HEK293 (cell line): ENCODE data around the gene RHOT2.

Experiments
- CTCF ChIA-PET: fragments of 350-600 bp; formaldehyde crosslinking; extraction: SDS; loops from one replicate; lab custom pipeline; 2021; ENCODE audit warnings: antibody characterized with exemption; lab: Yijun Ruan, JAX
- POLR2A ChIA-PET: fragments of 300-600 bp; formaldehyde crosslinking; extraction: SDS; loops from one replicate; lab custom pipeline; 2020; ENCODE audit warnings: antibody characterized with exemption, inconsistent platforms; lab: Yijun Ruan, JAX
- H3K27ac ChIP-seq: fragments of 200-500 bp; sonication (Bioruptor generic); 2 replicates; pipeline ENCODE4 v1.5.1; 2014; ENCODE audit warnings: low read depth, low read length, control low read depth, inconsistent platforms; ENCODE audit errors: extremely low read depth
- H3K36me3 ChIP-seq, 2 experiments: fragments of 200-500 bp in 1 of 2; sonication (Bioruptor generic) in 1 of 2; 1 replicate in 1 of 2; 2 replicates in 1 of 2; pipeline ENCODE4 v1.5.1; 2014 to 2017; ENCODE audit warnings: inconsistent platforms in 2 of 2, low read length in 2 of 2; ENCODE audit not compliant: control insufficient read depth in 2 of 2, insufficient read depth in 1 of 2
- H3K4me1 ChIP-seq: fragments of 200-500 bp; sonication (Bioruptor generic); 2 replicates; pipeline ENCODE4 v1.5.1; 2014; ENCODE audit warnings: mild to moderate bottlenecking, low read length, inconsistent platforms; ENCODE audit not compliant: control insufficient read depth, insufficient read depth
- H3K4me3 ChIP-seq: 2 replicates; pipeline ENCODE4 v1.5.1; 2011; ENCODE audit warnings: low read depth, mild to moderate bottlenecking, control low read depth, low read length, moderate library complexity
- H3K9me3 ChIP-seq: fragments of 200-500 bp; sonication (Bioruptor generic); 2 replicates; pipeline ENCODE4 v1.5.1; 2014; ENCODE audit warnings: low read depth, low read length, inconsistent platforms; ENCODE audit not compliant: control insufficient read depth, insufficient read depth
- HIC1 ChIP-seq: fragments of 450-650 bp; formaldehyde crosslinking; IDR thresholded peaks from 2 replicates; pipeline ENCODE4 v1.5.1; 2016; ENCODE audit warnings: missing biosample characterization, missing genetic modification characterization
- KLF1 ChIP-seq: fragments of 450-650 bp; formaldehyde crosslinking; IDR thresholded peaks from 2 replicates; pipeline ENCODE4 v1.5.1; 2016; ENCODE audit warnings: missing biosample characterization, missing genetic modification characterization
- KLF17 ChIP-seq: fragments of 450-650 bp; formaldehyde crosslinking; IDR thresholded peaks from 2 replicates; pipeline ENCODE4 v1.5.1; 2016; ENCODE audit warnings: missing biosample characterization, missing genetic modification characterization
- OSR2 ChIP-seq: fragments of 450-650 bp; formaldehyde crosslinking; IDR thresholded peaks from 2 replicates; pipeline ENCODE4 v1.5.1; 2016; ENCODE audit warnings: missing biosample characterization, missing genetic modification characterization
- PATZ1 ChIP-seq: fragments of 450-650 bp; formaldehyde crosslinking; IDR thresholded peaks from 2 replicates; pipeline ENCODE4 v1.5.1; 2016; ENCODE audit warnings: missing biosample characterization, missing genetic modification characterization
- SALL2 ChIP-seq: fragments of 450-650 bp; formaldehyde crosslinking; IDR thresholded peaks from 2 replicates; pipeline ENCODE4 v1.5.0; 2017; ENCODE audit warnings: missing biosample characterization, mild to moderate bottlenecking, missing genetic modification characterization, borderline replicate concordance
- ZBTB20 ChIP-seq: fragments of 450-650 bp; formaldehyde crosslinking; IDR thresholded peaks from 2 replicates; pipeline ENCODE4 v1.5.1; 2016; ENCODE audit warnings: missing biosample characterization, missing genetic modification characterization
- ZIC2 ChIP-seq: fragments of 450-650 bp; formaldehyde crosslinking; IDR thresholded peaks from 2 replicates; pipeline ENCODE4 v1.5.1; 2016; ENCODE audit warnings: missing biosample characterization, missing genetic modification characterization
- ZNF274 ChIP-seq, 2 experiments: fragments of 200-500 bp in 1 of 2; fragments of 450-650 bp in 1 of 2; sonication (Bioruptor generic) in 1 of 2; formaldehyde crosslinking in 1 of 2; IDR thresholded peaks; 2 replicates each; pipeline versions ENCODE4 v1.5.1 to v1.6.1; 2014 to 2016; ENCODE audit warnings: borderline replicate concordance in 1 of 2, inconsistent platforms in 1 of 2, low read length in 1 of 2, missing biosample characterization in 1 of 2, missing genetic modification characterization in 1 of 2
- ZNF394 ChIP-seq: fragments of 450-650 bp; formaldehyde crosslinking; IDR thresholded peaks from 2 replicates; pipeline ENCODE4 v1.5.1; 2016; ENCODE audit warnings: missing biosample characterization, missing genetic modification characterization, mild to moderate bottlenecking, moderate library complexity, borderline replicate concordance
- ZNF426 ChIP-seq: fragments of 450-650 bp; formaldehyde crosslinking; IDR thresholded peaks from 2 replicates; pipeline ENCODE4 v1.5.1; 2017; ENCODE audit warnings: missing biosample characterization, missing genetic modification characterization, mild to moderate bottlenecking, inconsistent platforms, moderate library complexity
- ZNF561 ChIP-seq: fragments of 450-650 bp; IDR thresholded peaks from 2 replicates; pipeline ENCODE4 v1.5.1; 2018; ENCODE audit warnings: missing biosample characterization, missing genetic modification characterization, borderline replicate concordance
- ZNF654 ChIP-seq: fragments of 450-650 bp; formaldehyde crosslinking; IDR thresholded peaks from 2 replicates; pipeline ENCODE4 v1.5.1; 2016; ENCODE audit warnings: low read depth, missing biosample characterization, missing genetic modification characterization
- ZNF660 ChIP-seq: fragments of 450-650 bp; IDR thresholded peaks from 2 replicates; pipeline ENCODE4 v1.5.1; 2018; ENCODE audit warnings: missing biosample characterization, mild to moderate bottlenecking, missing genetic modification characterization
- ZNF692 ChIP-seq: fragments of 450-650 bp; formaldehyde crosslinking; IDR thresholded peaks from 2 replicates; pipeline ENCODE4 v1.5.1; 2016; ENCODE audit warnings: missing biosample characterization, missing genetic modification characterization
- ZNF830 ChIP-seq: fragments of 450-650 bp; IDR thresholded peaks from 2 replicates; pipeline ENCODE4 v1.5.0; 2018; ENCODE audit warnings: missing biosample characterization, missing genetic modification characterization, low read depth, mild to moderate bottlenecking, moderate library complexity
- ZSCAN16 ChIP-seq: fragments of 450-650 bp; formaldehyde crosslinking; IDR thresholded peaks from 2 replicates; pipeline ENCODE4 v1.5.1; 2016; ENCODE audit warnings: missing biosample characterization, missing genetic modification characterization
- TF ChIP-seq, protein P1 (sequence below): fragments of 450-650 bp; formaldehyde crosslinking; IDR thresholded peaks from 2 replicates; pipeline ENCODE4 v1.5.1; 2016; ENCODE audit warnings: missing biosample characterization, missing genetic modification characterization
- TF ChIP-seq, protein P2 (sequence below): fragments of 450-650 bp; formaldehyde crosslinking; IDR thresholded peaks from 2 replicates; pipeline ENCODE4 v1.5.1; 2016; ENCODE audit warnings: missing biosample characterization, missing genetic modification characterization

Gene RHOT2

DNA sequence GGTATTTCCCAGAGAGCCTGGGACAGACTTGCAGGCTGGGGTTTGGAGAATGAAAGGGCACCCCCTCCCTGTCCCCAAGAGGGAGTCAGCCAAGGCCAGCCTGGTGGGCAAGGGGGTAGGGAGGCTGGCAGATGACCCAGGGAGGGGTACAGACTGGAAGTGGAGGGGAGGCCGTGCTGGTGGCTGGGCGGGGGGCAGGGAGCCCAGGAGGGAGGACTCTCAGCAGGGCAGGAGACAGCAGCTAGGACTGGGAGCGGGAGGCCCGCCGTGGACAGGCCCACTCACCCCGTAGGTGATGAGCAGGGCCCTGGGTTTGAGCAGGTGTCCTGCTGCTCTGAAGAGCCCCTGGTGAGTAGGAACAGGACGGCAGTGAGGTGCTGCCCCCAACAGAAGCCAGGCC is 32.9 kb upstream of the RHOT2 start:
- H3K4me3 ChIP-seq, result no peak overlapping the region
- ChIA-PET POLR2A (interaction anchor here (0.6 to 2.0 kb wide), 2 partner anchors 13 to 30 kb away, joined by 3 to 9 read pairs; no protein-coding TSS in a partner anchor), CTCF (no interaction called here)
- H3K4me1 ChIP-seq, result peaks cover 4% of the 10 kb centered on the region; the same call in 1 of the 2 replicates
- peak overlapping the region; percentile 82; the same call in 1 of the 2 replicates for H3K27ac ChIP-seq
- TF ChIP-seq PATZ1 (tag by site-specific recombination), result peak; percentile 48; the same call in 1 of the 2 replicates
- TF ChIP-seq HIC1 (tag by site-specific recombination), result peak; percentile 57; the same call in 1 of the 2 replicates
- TF ChIP-seq ZIC2, result peak; percentile 56
- TF ChIP-seq, protein P1, sequence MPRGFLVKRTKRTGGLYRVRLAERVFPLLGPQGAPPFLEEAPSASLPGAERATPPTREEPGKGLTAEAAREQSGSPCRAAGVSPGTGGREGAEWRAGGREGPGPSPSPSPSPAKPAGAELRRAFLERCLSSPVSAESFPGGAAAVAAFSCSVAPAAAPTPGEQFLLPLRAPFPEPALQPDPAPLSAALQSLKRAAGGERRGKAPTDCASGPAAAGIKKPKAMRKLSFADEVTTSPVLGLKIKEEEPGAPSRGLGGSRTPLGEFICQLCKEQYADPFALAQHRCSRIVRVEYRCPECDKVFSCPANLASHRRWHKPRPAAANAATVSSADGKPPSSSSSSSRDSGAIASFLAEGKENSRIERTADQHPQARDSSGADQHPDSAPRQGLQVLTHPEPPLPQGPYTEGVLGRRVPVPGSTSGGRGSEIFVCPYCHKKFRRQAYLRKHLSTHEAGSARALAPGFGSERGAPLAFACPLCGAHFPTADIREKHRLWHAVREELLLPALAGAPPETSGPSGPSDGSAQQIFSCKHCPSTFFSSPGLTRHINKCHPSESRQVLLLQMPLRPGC (tag by site-specific recombination), result no peak
- 0 out of 2 replicates have a peak, but pooled peaks have one; percentile 16 for TF ChIP-seq KLF17 (tag by site-specific recombination)
- peaks cover 0 to 20% of the 10 kb centered on the region in 2 experiments; a peak in 1 of 3 replicates for H3K36me3 ChIP-seq
- no peaks in the 10 kb centered on the region for H3K9me3 ChIP-seq

- H3K4me3 ChIP-seq, result peak overlapping the region; percentile 87
- peaks cover 4% of the 10 kb centered on the region; the same call in 1 of the 2 replicates for H3K4me1 ChIP-seq
- CTCF ChIA-PET, result interaction anchor here (1.5 kb wide), 2 partner anchors 35 to 45 kb away, joined by 5 to 6 read pairs; no protein-coding TSS in a partner anchor
- H3K9me3 ChIP-seq, result no peaks in the 10 kb centered on the region
- POLR2A ChIA-PET, result interaction anchor here (0.6 to 2.0 kb wide), 11 partner anchors 11 to 108 kb away, joined by 3 to 10 read pairs (median 4); partner anchors contain the start of genes CAPN15, JMJD8 and WDR90
- H3K27ac ChIP-seq, result peak overlapping the region; percentile 82; the same call in 1 of the 2 replicates
- H3K36me3 ChIP-seq, result peaks cover 0 to 20% of the 10 kb centered on the region in 2 experiments; a peak in 1 of 3 replicates
- TF ChIP-seq, protein P1 (tag by site-specific recombination), result 0 out of 2 replicates have a peak, but pooled peaks have one; percentile 29
- TF ChIP-seq ZNF830 (tag by site-specific recombination) (no peak), ZNF561 (peak; percentile 57; the same call in 1 of the 2 replicates), ZNF426 (tag by site-specific recombination) (no peak), ZNF274 (IDR thresholded peaks at IDR 0.05; ENCODE audit: low read length) (no peak), ZNF274 (tag by site-specific recombination; IDR thresholded peaks at IDR 0.05; ENCODE audit: borderline replicate concordance) (no peak), OSR2 (tag by site-specific recombination) (no peak), KLF1 (tag by site-specific recombination) (peak; percentile 9; the same call in 1 of the 2 replicates), ZNF394 (no peak), SALL2 (tag by site-specific recombination) (no peak), ZNF654 (tag by site-specific recombination) (no peak), ZBTB20 (no peak), ZNF692 (tag by site-specific recombination) (0 out of 2 replicates have a peak, but pooled peaks have one; percentile 18), ZSCAN16 (tag by site-specific recombination) (no peak), ZNF660 (tag by site-specific recombination) (0 out of 2 replicates have a peak, but pooled peaks have one; percentile 13)
- TF ChIP-seq, protein P2, sequence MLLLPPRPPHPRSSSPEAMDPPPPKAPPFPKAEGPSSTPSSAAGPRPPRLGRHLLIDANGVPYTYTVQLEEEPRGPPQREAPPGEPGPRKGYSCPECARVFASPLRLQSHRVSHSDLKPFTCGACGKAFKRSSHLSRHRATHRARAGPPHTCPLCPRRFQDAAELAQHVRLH (tag by site-specific recombination), result no peak
Measured at GRCh38 chr16:635573-636205, 32.2 kb upstream of the RHOT2 start.
